Panc1 (cell line): Measurements from ENCODE around the gene GRAMD1B.

Experiments
- CTCF ChIP-seq: fragments of 450-650 bp; IDR thresholded peaks from 2 replicates; pipeline ENCODE4 v1.5.1; 2017; ENCODE audit warnings: mild to moderate bottlenecking
- POLR2AphosphoS5 ChIP-seq: IDR thresholded peaks from 2 replicates; pipeline ENCODE4 v1.6.1; 2012; ENCODE audit warnings: mild to moderate bottlenecking, low read depth, low read length, moderate library complexity
- REST ChIP-seq, 2 experiments: IDR thresholded peaks; 2 replicates each; pipeline ENCODE4 v1.6.1; 2011 to 2012; ENCODE audit warnings: low read depth in 2 of 2, control low read depth in 1 of 2, low read length in 1 of 2, mild to moderate bottlenecking in 1 of 2, moderate library complexity in 1 of 2; ENCODE audit not compliant: insufficient read depth in 1 of 2
- SIN3A ChIP-seq: IDR thresholded peaks from 2 replicates; pipeline ENCODE4 v1.6.1; 2012; ENCODE audit warnings: low read depth, mild to moderate bottlenecking, low read length, moderate library complexity, borderline replicate concordance; ENCODE audit not compliant: insufficient read depth

GRCh38 chr11:123653483-123653826, 223.4 kb downstream of the GRAMD1B start:
- no peak for TF ChIP-seq CTCF
- no peak for TF ChIP-seq POLR2AphosphoS5
- TF ChIP-seq REST (IDR thresholded peaks at IDR 0.05; ENCODE audit: insufficient read depth in 1 of 2, low read depth in 2 of 2, low read length in 1 of 2), result no peak
- no peak for TF ChIP-seq SIN3A
